ENCODE measurements around the gene POLN. TPM values are rescaled to one million over a fixed set of nuclear protein-coding genes. Genes with fewer than 3 reads are reported as not detected.
"Not testable (repeated sequence)": the region's sequence is repeated elsewhere in the genome, so short reads cannot be mapped to it uniquely, and the experiment has no call there.

The POLN gene
- total and polyA plus RNA-seq, 12 donors = 0.69 to 10.6 (median 3.0) TPM

DNA sequence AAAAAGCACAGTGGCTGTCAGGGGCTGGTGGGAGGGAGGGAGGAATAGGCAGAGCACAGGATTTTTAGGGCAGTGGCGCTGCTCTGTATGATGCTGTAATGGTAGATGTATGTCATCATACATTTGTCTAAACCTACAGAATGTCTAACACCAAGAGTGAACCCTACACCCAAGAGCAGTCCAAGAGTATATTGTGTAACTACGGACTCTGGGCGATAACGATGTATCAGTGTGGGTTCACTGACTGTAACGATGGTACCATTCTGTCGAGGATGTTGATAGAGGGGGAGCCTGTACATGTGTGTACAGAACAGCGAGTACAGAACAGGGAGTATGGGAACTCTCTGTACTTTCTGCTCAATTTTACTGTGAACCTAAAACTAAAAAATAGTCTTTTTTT lies 76.5 kb downstream of the POLN start:
- intact Hi-C loops (cut with DNase I) = no loop called here
- Histone ChIP-seq H3K27me3 (no peaks in the 10 kb centered on the region), H3K36me3 (replicated peaks in 1 of 2) (no peaks in the 10 kb centered on the region), H3K4me3 (no peak overlapping the region), H3K27ac (no peak overlapping the region), H3K9me3 (replicated peaks in 1 of 3) (no peaks in the 10 kb centered on the region), H3K4me1 (replicated peaks in 1 of 2) (no peaks in the 10 kb centered on the region)
- DNase-seq = no peak
- TF ChIP-seq CTCF (IDR thresholded peaks at IDR 0.05) = no peak
- no peak for TF ChIP-seq POLR2A (IDR thresholded peaks at IDR 0.05)
- WGBS, 4 donors = 92 to 99% (median 96%) methylated on average over 7 of the region's 7 CpGs

GRCh38 chr4:2163311-2163821 lies 78.6 kb downstream of the POLN start:
- Histone ChIP-seq H3K4me1 (replicated peaks in 1 of 2) (no peaks in the 10 kb centered on the region), H3K4me3 (no peak overlapping the region), H3K27me3 (no peaks in the 10 kb centered on the region), H3K9me3 (replicated peaks in 1 of 3) (no peaks in the 10 kb centered on the region), H3K27ac (no peak overlapping the region), H3K36me3 (replicated peaks in 1 of 2) (no peaks in the 10 kb centered on the region)
- no peak for TF ChIP-seq CTCF (IDR thresholded peaks at IDR 0.05)
- 62 to 73% (median 68%) methylated on average over 17 to 19 of the region's 19 CpGs for WGBS, 4 donors
- DNase-seq = no peak
- intact Hi-C loops (cut with DNase I) = no loop called here

- intact Hi-C loops (cut with DNase I); H3K4me3 ChIP-seq; DNase-seq; H3K27me3 ChIP-seq; H3K36me3 ChIP-seq (replicated peaks in 1 of 2); H3K27ac ChIP-seq; H3K9me3 ChIP-seq (replicated peaks in 1 of 3); H3K4me1 ChIP-seq (replicated peaks in 1 of 2): not testable (repeated sequence)
- 95 to 100% (median 96%) methylated on average over 4 to 40 of the region's 40 CpGs for WGBS, 4 donors
Measured at GRCh38 chr4:2161092-2161703, 80.7 kb downstream of the POLN start.

GRCh38 chr4:2159931-2160330 lies 82.0 kb downstream of the POLN start:
- Histone ChIP-seq H3K27ac (no peak overlapping the region), H3K9me3 (replicated peaks in 1 of 3) (no peaks in the 10 kb centered on the region), H3K4me3 (no peak overlapping the region), H3K27me3 (no peaks in the 10 kb centered on the region), H3K36me3 (replicated peaks in 1 of 2) (no peaks in the 10 kb centered on the region), H3K4me1 (replicated peaks in 1 of 2) (no peaks in the 10 kb centered on the region)
- no peak for DNase-seq
- intact Hi-C loops (cut with DNase I) = no loop called here
- 76 to 91% (median 88%) methylated on average over 2 of the region's 2 CpGs for WGBS, 4 donors
- TF ChIP-seq POLR2A (IDR thresholded peaks at IDR 0.05) (no peak), CTCF (IDR thresholded peaks at IDR 0.05) (no peak)

GRCh38 chr4:2155246-2155645 lies 86.7 kb downstream of the POLN start:
- DNase-seq = no peak
- no peak overlapping the region for H3K4me3 ChIP-seq
- TF ChIP-seq POLR2A (IDR thresholded peaks at IDR 0.05) = no peak
- TF ChIP-seq CTCF (IDR thresholded peaks at IDR 0.05) = no peak
- no peaks in the 10 kb centered on the region for H3K9me3 ChIP-seq (replicated peaks in 1 of 3)
- no peaks in the 10 kb centered on the region for H3K36me3 ChIP-seq (replicated peaks in 1 of 2)
- H3K27ac ChIP-seq = no peak overlapping the region
- H3K27me3 ChIP-seq = no peaks in the 10 kb centered on the region
- H3K4me1 ChIP-seq (replicated peaks in 1 of 2) = no peaks in the 10 kb centered on the region
- 91 to 97% (median 95%) methylated on average over 7 of the region's 7 CpGs for WGBS, 4 donors
- intact Hi-C loops (cut with DNase I) = no loop called here
